IMR-90 (cell line): ENCODE data around the gene KCNAB2. TPM values are rescaled to one million over a fixed set of nuclear protein-coding genes. Genes with fewer than 3 reads are reported as not detected.

Experiments
- ATAC-seq: fragments of 200-7000 bp; cut with Tn5 transposase; 2 replicates; pipeline ENCODE4 v1.9.1; 2020; ENCODE audit warnings: low read depth, mild to moderate bottlenecking, moderate library complexity
- BruUV-seq: library from RNA; stranded (reverse); fragments of 400-500 nt; replicated peaks from 2 replicates; lab custom pipeline; 2021; lab: Mats Ljungman, UMichigan
- CTCF ChIA-PET: fragments of 300-600 bp; formaldehyde crosslinking; extraction: SDS; loops from one replicate; lab custom pipeline; 2021; ENCODE audit warnings: antibody characterized with exemption; lab: Yijun Ruan, JAX
- POLR2A ChIA-PET: fragments of 300-600 bp; sonication (Branson Sonifier 250); formaldehyde crosslinking; loops from one replicate; lab custom pipeline; 2022; ENCODE audit warnings: antibody characterized with exemption; ENCODE audit not compliant: unreplicated experiment; lab: Charles Lee
- DNase-seq: peaks from one replicate; pipeline ENCODE4 v3.0.0; 2013
- H2AFZ ChIP-seq: replicated peaks from 2 replicates; pipeline ENCODE3; 2013; ENCODE audit warnings: low read length, mild to moderate bottlenecking; ENCODE audit not compliant: poor library complexity
- H2AK5ac ChIP-seq: 2 replicates; pipeline ENCODE4 v1.6.1; 2013; ENCODE audit warnings: low read depth, low read length, inconsistent platforms
- H2AK9ac ChIP-seq: replicated peaks from 2 replicates; pipeline ENCODE3; 2013; ENCODE audit warnings: mild to moderate bottlenecking, low read depth, low read length, moderate library complexity; ENCODE audit not compliant: poor library complexity
- H2BK120ac ChIP-seq: 2 replicates; pipeline ENCODE4 v1.6.1; 2013; ENCODE audit warnings: low read depth, low read length, inconsistent platforms
- H2BK15ac ChIP-seq: 3 replicates; pipeline ENCODE4 v1.6.1; 2013; ENCODE audit warnings: low read depth, low read length, inconsistent platforms
- H2BK20ac ChIP-seq: 2 replicates; pipeline ENCODE4 v1.6.1; 2013; ENCODE audit warnings: low read depth, mild to moderate bottlenecking, inconsistent platforms, low read length, moderate library complexity
- H2BK5ac ChIP-seq: 2 replicates; pipeline ENCODE4 v1.6.1; 2013; ENCODE audit warnings: mild to moderate bottlenecking, low read depth, low read length, inconsistent platforms; ENCODE audit not compliant: poor library complexity, severe bottlenecking
- H3K14ac ChIP-seq: replicated peaks from 2 replicates; pipeline ENCODE4 v1.6.1; 2013; ENCODE audit warnings: low read depth, low read length, inconsistent platforms
- H3K18ac ChIP-seq: 2 replicates; pipeline ENCODE4 v1.6.1; 2013; ENCODE audit warnings: low read depth, low read length, control low read depth
- H3K23ac ChIP-seq: 2 replicates; pipeline ENCODE4 v1.6.1; 2013; ENCODE audit warnings: low read depth, low read length, inconsistent platforms
- H3K27ac ChIP-seq: 2 replicates; pipeline ENCODE4 v1.5.1; 2013; ENCODE audit warnings: mild to moderate bottlenecking, control low read depth, low read length; ENCODE audit not compliant: insufficient read depth
- H3K27me3 ChIP-seq: 2 replicates; pipeline ENCODE4 v1.6.1; 2013; ENCODE audit warnings: low read length; ENCODE audit not compliant: control insufficient read depth, insufficient read depth
- H3K36me3 ChIP-seq: 2 replicates; pipeline ENCODE4 v1.6.1; 2013; ENCODE audit warnings: low read length, mixed read lengths; ENCODE audit not compliant: control insufficient read depth, insufficient read depth
- H3K4ac ChIP-seq: 2 replicates; pipeline ENCODE4 v1.6.1; 2013; ENCODE audit warnings: low read depth, low read length, inconsistent platforms
- H3K4me1 ChIP-seq: 2 replicates; pipeline ENCODE4 v1.6.1; 2013; ENCODE audit warnings: low read length, mixed read lengths; ENCODE audit not compliant: control insufficient read depth, insufficient read depth
- H3K4me2 ChIP-seq: 2 replicates; pipeline ENCODE4 v1.6.1; 2013; ENCODE audit warnings: low read depth, mild to moderate bottlenecking, control low read depth, low read length, moderate library complexity
- H3K4me3 ChIP-seq: 2 replicates; pipeline ENCODE4 v1.5.1; 2013; ENCODE audit warnings: low read depth, mild to moderate bottlenecking, control low read depth, low read length, moderate library complexity; ENCODE audit not compliant: insufficient read depth
- H3K56ac ChIP-seq: 2 replicates; pipeline ENCODE4 v1.6.1; 2013; ENCODE audit warnings: low read length, inconsistent platforms; ENCODE audit not compliant: insufficient read depth; ENCODE audit errors: extremely low read depth
- H3K79me1 ChIP-seq, 2 experiments: 2 replicates each; pipeline ENCODE4 v1.6.1; 2013; ENCODE audit warnings: low read length in 2 of 2, inconsistent platforms in 1 of 2, low read depth in 1 of 2
- H3K9ac ChIP-seq: 2 replicates; pipeline ENCODE4 v1.6.1; 2013; ENCODE audit warnings: low read depth, low read length, control low read depth
- H3K9me1 ChIP-seq: 2 replicates; pipeline ENCODE4 v1.6.1; 2013; ENCODE audit warnings: low read length, inconsistent platforms; ENCODE audit not compliant: insufficient read depth
- H3K9me3 ChIP-seq: 2 replicates; pipeline ENCODE4 v1.6.1; 2013; ENCODE audit warnings: low read length; ENCODE audit not compliant: control insufficient read depth, insufficient read depth
- H4K20me1 ChIP-seq: 2 replicates; pipeline ENCODE4 v1.6.1; 2013; ENCODE audit warnings: low read length, inconsistent platforms; ENCODE audit not compliant: insufficient read depth
- H4K5ac ChIP-seq: 2 replicates; pipeline ENCODE4 v1.6.1; 2013; ENCODE audit warnings: mild to moderate bottlenecking, low read depth, low read length, control low read depth
- H4K8ac ChIP-seq, 2 experiments: 2 replicates each; pipeline ENCODE4 v1.6.1; 2013; ENCODE audit warnings: low read depth in 2 of 2, low read length in 2 of 2, control low read depth in 1 of 2, inconsistent platforms in 1 of 2
- H4K91ac ChIP-seq: 2 replicates; pipeline ENCODE4 v1.6.1; 2013; ENCODE audit warnings: low read depth, low read length, inconsistent platforms; ENCODE audit not compliant: insufficient read depth
- CEBPB ChIP-seq: IDR thresholded peaks from 2 replicates; pipeline ENCODE4 v1.6.1; 2012; ENCODE audit warnings: low read depth, low read length, improper control_type of control experiment
- CTCF ChIP-seq: conservative IDR thresholded peaks from 2 replicates; pipeline ENCODE4 v1.5.1; 2012; ENCODE audit warnings: mild to moderate bottlenecking, low read depth, low read length, improper control_type of control experiment
- MAZ ChIP-seq: IDR thresholded peaks from 2 replicates; pipeline ENCODE4 v1.6.1; 2012; ENCODE audit warnings: low read depth, mild to moderate bottlenecking, low read length, improper control_type of control experiment, moderate library complexity, borderline replicate concordance
- POLR2A ChIP-seq: IDR thresholded peaks from 2 replicates; pipeline ENCODE4 v1.6.1; 2012; ENCODE audit warnings: mild to moderate bottlenecking, low read depth, low read length
- RFX5 ChIP-seq: IDR thresholded peaks from 2 replicates; pipeline ENCODE4 v1.8.0; 2012; ENCODE audit warnings: low read depth, mild to moderate bottlenecking, low read length, moderate library complexity
- USF2 ChIP-seq: fragments of 150-350 bp; IDR thresholded peaks from 2 replicates; pipeline ENCODE4 v1.6.1; 2017; ENCODE audit warnings: mild to moderate bottlenecking, antibody characterized with exemption, low read length, low read depth
- WGBS, 2 experiments: methylation state at CpG; one replicate each; pipeline versions ENCODE4 v1.1.5 to v1.1.7; 2013; ENCODE audit warnings: missing lambda C conversion rate in 2 of 2; ENCODE audit not compliant: insufficient read length in 1 of 2; ENCODE audit errors: extremely low coverage in 2 of 2; 5-methylcytosine and 5-hydroxymethylcytosine counted together
- dilution Hi-C: fragments of 300-500 bp; cut with HindIII; formaldehyde crosslinking; loops from one replicate; pipeline ENCODE4 v1.14.3; 2018; ENCODE audit warnings: low sequenced_read_pairs; ENCODE audit not compliant: unreplicated experiment
- in situ Hi-C: fragments of 300-500 bp; cut with MboI; formaldehyde crosslinking; loops from 3 replicates; pipeline ENCODE4 v1.14.3; 2019; ENCODE audit warnings: low sequenced_read_pairs, inconsistent platforms, mixed read lengths
- intact Hi-C: fragments of 100-400 bp; cut with micrococcal nuclease; formaldehyde crosslinking; loops from 2 replicates; pipeline ENCODE4 v1.10.0; 2022
- polyA plus RNA-seq, 3 experiments: library from polyadenylated mRNA; depleted of rRNA; stranded (reverse); fragments of >200 nt; gene quantifications; 2 replicates each; pipeline ENCODE4 v1.2.3, GENCODE V29; 2012; ENCODE audit warnings: low replicate concordance in 1 of 3
- total RNA-seq: library from RNA; depleted of rRNA; stranded (reverse); fragments of >200 nt; gene quantifications from 2 replicates; pipeline ENCODE4 v1.2.3, GENCODE V29; 2012

The KCNAB2 gene
- total and polyA plus RNA-seq, 2 of the 4 experiments (the other 2 are of a cell fraction), result 1.3 to 4.2 TPM

GRCh38 chr1:6143395-6143794 is 97.7 kb downstream of the KCNAB2 start:
- CTCF ChIA-PET, result no interaction called here
- in situ Hi-C loops, result no loop called here

More at GRCh38 chr1:6143395-6143794, 97.7 kb downstream of the KCNAB2 start:
- H4K8ac ChIP-seq, result no peak overlapping the region
- no peak overlapping the region for H3K18ac ChIP-seq
- no peaks in the 10 kb centered on the region for H3K9me1 ChIP-seq
- H2BK15ac ChIP-seq, result no peak overlapping the region
- 70% methylated on average over 2 of the region's 4 CpGs; no CpG with 5 or more reads in 1 of the 2 experiments for WGBS, 2 experiments
- H4K5ac ChIP-seq, result no peak overlapping the region
- H4K91ac ChIP-seq, result no peak overlapping the region
- ATAC-seq (no peak), DNase-seq (no peak)
- no peak overlapping the region for H2BK5ac ChIP-seq
- H3K79me1 ChIP-seq, result no peaks in the 10 kb centered on the region
- H3K9me3 ChIP-seq, result no peaks in the 10 kb centered on the region
- H3K14ac ChIP-seq, result no peak overlapping the region
- H3K23ac ChIP-seq, result no peak overlapping the region
- dilution Hi-C loops, result no loop called here
- H3K4me3 ChIP-seq, result no peak overlapping the region
- POLR2A ChIA-PET, result no interaction called here
- intact Hi-C loops, result no loop called here
- 0 out of 2 replicates have a peak, but pooled peaks cover 1% of the 10 kb centered on the region for H4K20me1 ChIP-seq
- peaks cover 44% of the 10 kb centered on the region for H3K27me3 ChIP-seq
- no peak overlapping the region for H2BK120ac ChIP-seq
- H2BK20ac ChIP-seq, result no peak overlapping the region
- no peak overlapping the region for H2AFZ ChIP-seq
- no peak overlapping the region for H3K56ac ChIP-seq
- H3K9ac ChIP-seq, result no peak overlapping the region
- no peak overlapping the region for H3K4ac ChIP-seq
- no TSS peak for BruUV-seq
- no peak overlapping the region for H3K4me2 ChIP-seq
- H3K27ac ChIP-seq, result no peak overlapping the region
- no peak overlapping the region for H2AK9ac ChIP-seq
- no peak overlapping the region for H2AK5ac ChIP-seq
- H3K4me1 ChIP-seq, result no peaks in the 10 kb centered on the region
- TF ChIP-seq MAZ (no peak), USF2 (no peak), CTCF (no peak), RFX5 (no peak), POLR2A (no peak), CEBPB (no peak)
- H3K36me3 ChIP-seq, result no peaks in the 10 kb centered on the region
